GM12878 (cell line): ENCODE data around the gene SEMA3B. TPM values are rescaled to one million over a fixed set of nuclear protein-coding genes. Genes with fewer than 3 reads are reported as not detected.

Source experiments
- BCL11A ChIP-seq: IDR thresholded peaks from 2 replicates; pipeline ENCODE4 v1.6.1; 2011; ENCODE audit warnings: low read depth, low read length
- IKZF2 ChIP-seq, 2 experiments: fragments of 450-650 bp; IDR thresholded peaks; 2 replicates each; pipeline ENCODE4 v1.6.1; 2017; ENCODE audit warnings: mild to moderate bottlenecking in 2 of 2, moderate library complexity in 2 of 2
- KAT2A ChIP-seq: conservative IDR thresholded peaks from 2 replicates; pipeline ENCODE4 v1.6.1; 2011; ENCODE audit warnings: low read depth, low read length; ENCODE audit not compliant: control insufficient read depth
- LARP7 ChIP-seq: fragments of 450-650 bp; IDR thresholded peaks from 2 replicates; pipeline ENCODE4 v1.6.1; 2017; ENCODE audit warnings: mild to moderate bottlenecking
- MXI1 ChIP-seq: fragments of 150-350 bp; IDR thresholded peaks from 2 replicates; pipeline ENCODE4 v1.6.1; 2011; ENCODE audit warnings: low read depth, mild to moderate bottlenecking, inconsistent platforms, low read length, improper control_type of control experiment
- NFIC ChIP-seq: IDR thresholded peaks from 2 replicates; pipeline ENCODE4 v1.6.1; 2012; ENCODE audit warnings: low read depth, mild to moderate bottlenecking, inconsistent platforms, low read length, moderate library complexity
- PAX5 ChIP-seq: IDR thresholded peaks from 2 replicates; pipeline ENCODE4 v1.6.1; 2011; ENCODE audit warnings: low read depth, low read length, borderline replicate concordance
- SIX5 ChIP-seq: IDR thresholded peaks from 2 replicates; pipeline ENCODE4 v1.6.1; 2011; ENCODE audit warnings: mild to moderate bottlenecking, low read depth, low read length, moderate library complexity; ENCODE audit not compliant: severe bottlenecking
- WRNIP1 ChIP-seq: IDR thresholded peaks from 2 replicates; pipeline ENCODE4 v1.6.1; 2011; ENCODE audit warnings: low read depth, low read length, improper control_type of control experiment, borderline replicate concordance
- ZBED1 ChIP-seq: IDR thresholded peaks from 2 replicates; pipeline ENCODE4 v1.6.1; 2016; ENCODE audit warnings: borderline replicate concordance
- ZNF384 ChIP-seq: IDR thresholded peaks from 2 replicates; pipeline ENCODE4 v1.6.1; 2012; ENCODE audit warnings: low read depth, mild to moderate bottlenecking, low read length, improper control_type of control experiment, borderline replicate concordance
- ZZZ3 ChIP-seq: IDR thresholded peaks from 2 replicates; pipeline ENCODE4 v1.6.1; 2011; ENCODE audit warnings: low read depth; ENCODE audit not compliant: control insufficient read depth, insufficient read length
- polyA plus RNA-seq, 11 experiments: library from polyadenylated mRNA; depleted of rRNA in 4 of 11; unstranded in 6 of 11; stranded (reverse) in 5 of 11; fragments of >200 nt; fragmentation: Nextera tagmentation in 4 of 11; fragmentation: Illumina TruSeq in 1 of 11; extraction: Ambion mirVana in 4 of 11; extraction: Trizol in 1 of 11; gene quantifications; 1 replicate in 1 of 11; 2 replicates in 10 of 11; pipeline versions ENCODE4 v1.2.1 to v1.2.3, GENCODE V29; 2011 to 2016; ENCODE audit warnings: inconsistent platforms in 2 of 11, missing spikeins in 2 of 11, low read depth in 1 of 11
- total RNA-seq, 4 experiments: library from RNA; depleted of rRNA in 3 of 4; stranded (reverse); fragments of >200 nt in 3 of 4; fragmentation: Illumina TruSeq in 1 of 4; extraction: Trizol in 1 of 4; gene quantifications; 2 replicates each; pipeline versions ENCODE4 v1.2.1 to v1.2.3, GENCODE V29; 2013 to 2021
- TF ChIP-seq, protein P1 (sequence below): fragments of 450-650 bp; IDR thresholded peaks from 2 replicates; pipeline ENCODE4 v1.6.1; 2014; ENCODE audit warnings: mild to moderate bottlenecking
- TF ChIP-seq, protein P2 (sequence below): IDR thresholded peaks from 2 replicates; pipeline ENCODE4 v1.6.1; 2012; ENCODE audit warnings: mild to moderate bottlenecking, low read depth, low read length
- TF ChIP-seq, protein P3 (sequence below): IDR thresholded peaks from 2 replicates; pipeline ENCODE4 v1.6.1; 2011; ENCODE audit warnings: low read depth, low read length, improper control_type of control experiment, borderline replicate concordance
- TF ChIP-seq, protein P4 (sequence below): fragments of 450-650 bp; formaldehyde crosslinking; IDR thresholded peaks from 2 replicates; pipeline ENCODE4 v1.5.0; 2022; ENCODE audit warnings: mild to moderate bottlenecking, missing genetic modification characterization

The SEMA3B gene
- total and polyA plus RNA-seq, 10 of the 15 experiments (the other 5 are each of a cell fraction or from before 2014, with no cell fraction given), result 0.06 to 0.59 (median 0.14) TPM; not detected in 2

DNA sequence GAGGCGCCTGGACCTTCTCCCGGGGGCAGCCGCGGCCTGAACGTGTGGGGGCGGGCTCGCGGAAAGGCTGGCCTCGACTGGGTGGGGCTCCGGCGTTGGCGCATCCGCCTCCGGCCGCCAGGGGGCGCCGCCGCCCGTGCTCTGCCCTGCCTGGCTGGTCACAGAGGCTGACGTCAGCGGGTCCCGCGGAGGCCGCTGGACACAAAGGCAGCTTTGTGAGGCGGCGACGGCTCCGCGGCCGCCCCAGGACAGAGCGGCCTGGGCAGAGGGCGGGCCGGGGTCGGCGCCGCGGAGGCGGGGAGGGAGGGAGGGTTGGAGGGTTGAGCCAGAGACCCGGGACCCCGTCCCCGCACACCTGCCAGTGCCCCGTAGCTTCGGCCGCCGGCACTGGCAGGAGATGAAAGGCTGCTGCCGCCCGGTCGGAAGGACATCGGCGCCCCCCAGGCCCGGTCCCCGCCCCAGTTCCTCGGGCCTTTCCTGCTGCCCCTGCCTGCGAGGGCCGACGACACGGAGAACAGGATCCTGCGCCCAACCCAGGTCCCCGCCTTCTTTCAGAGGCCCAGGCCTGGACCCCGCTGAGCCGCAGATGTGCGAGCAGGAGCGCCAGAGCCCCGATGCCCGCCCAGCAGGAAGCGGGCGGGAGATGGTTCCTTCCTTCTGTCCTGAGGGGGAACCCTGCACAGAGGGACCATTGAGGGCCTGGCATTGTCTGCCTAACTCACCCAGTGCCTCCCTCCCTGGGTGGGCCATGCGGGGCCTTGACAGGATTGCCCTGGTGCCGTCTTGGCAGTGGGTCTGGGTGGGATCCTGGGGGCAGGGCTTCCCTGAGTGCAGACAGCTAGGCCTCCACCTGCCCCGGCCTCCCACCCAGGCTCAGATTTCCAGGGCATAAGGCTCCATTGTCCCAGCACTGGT lies 8.7 kb upstream of the SEMA3B start (continued):
- TF ChIP-seq, protein P1, sequence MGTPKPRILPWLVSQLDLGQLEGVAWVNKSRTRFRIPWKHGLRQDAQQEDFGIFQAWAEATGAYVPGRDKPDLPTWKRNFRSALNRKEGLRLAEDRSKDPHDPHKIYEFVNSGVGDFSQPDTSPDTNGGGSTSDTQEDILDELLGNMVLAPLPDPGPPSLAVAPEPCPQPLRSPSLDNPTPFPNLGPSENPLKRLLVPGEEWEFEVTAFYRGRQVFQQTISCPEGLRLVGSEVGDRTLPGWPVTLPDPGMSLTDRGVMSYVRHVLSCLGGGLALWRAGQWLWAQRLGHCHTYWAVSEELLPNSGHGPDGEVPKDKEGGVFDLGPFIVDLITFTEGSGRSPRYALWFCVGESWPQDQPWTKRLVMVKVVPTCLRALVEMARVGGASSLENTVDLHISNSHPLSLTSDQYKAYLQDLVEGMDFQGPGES, result no peak
- TF ChIP-seq, protein P2, sequence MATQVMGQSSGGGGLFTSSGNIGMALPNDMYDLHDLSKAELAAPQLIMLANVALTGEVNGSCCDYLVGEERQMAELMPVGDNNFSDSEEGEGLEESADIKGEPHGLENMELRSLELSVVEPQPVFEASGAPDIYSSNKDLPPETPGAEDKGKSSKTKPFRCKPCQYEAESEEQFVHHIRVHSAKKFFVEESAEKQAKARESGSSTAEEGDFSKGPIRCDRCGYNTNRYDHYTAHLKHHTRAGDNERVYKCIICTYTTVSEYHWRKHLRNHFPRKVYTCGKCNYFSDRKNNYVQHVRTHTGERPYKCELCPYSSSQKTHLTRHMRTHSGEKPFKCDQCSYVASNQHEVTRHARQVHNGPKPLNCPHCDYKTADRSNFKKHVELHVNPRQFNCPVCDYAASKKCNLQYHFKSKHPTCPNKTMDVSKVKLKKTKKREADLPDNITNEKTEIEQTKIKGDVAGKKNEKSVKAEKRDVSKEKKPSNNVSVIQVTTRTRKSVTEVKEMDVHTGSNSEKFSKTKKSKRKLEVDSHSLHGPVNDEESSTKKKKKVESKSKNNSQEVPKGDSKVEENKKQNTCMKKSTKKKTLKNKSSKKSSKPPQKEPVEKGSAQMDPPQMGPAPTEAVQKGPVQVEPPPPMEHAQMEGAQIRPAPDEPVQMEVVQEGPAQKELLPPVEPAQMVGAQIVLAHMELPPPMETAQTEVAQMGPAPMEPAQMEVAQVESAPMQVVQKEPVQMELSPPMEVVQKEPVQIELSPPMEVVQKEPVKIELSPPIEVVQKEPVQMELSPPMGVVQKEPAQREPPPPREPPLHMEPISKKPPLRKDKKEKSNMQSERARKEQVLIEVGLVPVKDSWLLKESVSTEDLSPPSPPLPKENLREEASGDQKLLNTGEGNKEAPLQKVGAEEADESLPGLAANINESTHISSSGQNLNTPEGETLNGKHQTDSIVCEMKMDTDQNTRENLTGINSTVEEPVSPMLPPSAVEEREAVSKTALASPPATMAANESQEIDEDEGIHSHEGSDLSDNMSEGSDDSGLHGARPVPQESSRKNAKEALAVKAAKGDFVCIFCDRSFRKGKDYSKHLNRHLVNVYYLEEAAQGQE, result no peak
- TF ChIP-seq NFIC, result no peak
- TF ChIP-seq IKZF2 (IDR thresholded peaks at IDR 0.05), result no peak
- no peak for TF ChIP-seq WRNIP1
- TF ChIP-seq, protein P3, sequence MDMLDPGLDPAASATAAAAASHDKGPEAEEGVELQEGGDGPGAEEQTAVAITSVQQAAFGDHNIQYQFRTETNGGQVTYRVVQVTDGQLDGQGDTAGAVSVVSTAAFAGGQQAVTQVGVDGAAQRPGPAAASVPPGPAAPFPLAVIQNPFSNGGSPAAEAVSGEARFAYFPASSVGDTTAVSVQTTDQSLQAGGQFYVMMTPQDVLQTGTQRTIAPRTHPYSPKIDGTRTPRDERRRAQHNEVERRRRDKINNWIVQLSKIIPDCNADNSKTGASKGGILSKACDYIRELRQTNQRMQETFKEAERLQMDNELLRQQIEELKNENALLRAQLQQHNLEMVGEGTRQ, result no peak
- TF ChIP-seq MXI1, result peak; percentile 56; the same call in 1 of the 2 replicates
- peak; percentile 65; the same call in 1 of the 2 replicates for TF ChIP-seq LARP7
- no peak for TF ChIP-seq ZNF384
- TF ChIP-seq KAT2A, result no peak
- no peak for TF ChIP-seq SIX5
- TF ChIP-seq ZBED1, result peak; percentile 78; the same call in 1 of the 2 replicates
- TF ChIP-seq, protein P4, sequence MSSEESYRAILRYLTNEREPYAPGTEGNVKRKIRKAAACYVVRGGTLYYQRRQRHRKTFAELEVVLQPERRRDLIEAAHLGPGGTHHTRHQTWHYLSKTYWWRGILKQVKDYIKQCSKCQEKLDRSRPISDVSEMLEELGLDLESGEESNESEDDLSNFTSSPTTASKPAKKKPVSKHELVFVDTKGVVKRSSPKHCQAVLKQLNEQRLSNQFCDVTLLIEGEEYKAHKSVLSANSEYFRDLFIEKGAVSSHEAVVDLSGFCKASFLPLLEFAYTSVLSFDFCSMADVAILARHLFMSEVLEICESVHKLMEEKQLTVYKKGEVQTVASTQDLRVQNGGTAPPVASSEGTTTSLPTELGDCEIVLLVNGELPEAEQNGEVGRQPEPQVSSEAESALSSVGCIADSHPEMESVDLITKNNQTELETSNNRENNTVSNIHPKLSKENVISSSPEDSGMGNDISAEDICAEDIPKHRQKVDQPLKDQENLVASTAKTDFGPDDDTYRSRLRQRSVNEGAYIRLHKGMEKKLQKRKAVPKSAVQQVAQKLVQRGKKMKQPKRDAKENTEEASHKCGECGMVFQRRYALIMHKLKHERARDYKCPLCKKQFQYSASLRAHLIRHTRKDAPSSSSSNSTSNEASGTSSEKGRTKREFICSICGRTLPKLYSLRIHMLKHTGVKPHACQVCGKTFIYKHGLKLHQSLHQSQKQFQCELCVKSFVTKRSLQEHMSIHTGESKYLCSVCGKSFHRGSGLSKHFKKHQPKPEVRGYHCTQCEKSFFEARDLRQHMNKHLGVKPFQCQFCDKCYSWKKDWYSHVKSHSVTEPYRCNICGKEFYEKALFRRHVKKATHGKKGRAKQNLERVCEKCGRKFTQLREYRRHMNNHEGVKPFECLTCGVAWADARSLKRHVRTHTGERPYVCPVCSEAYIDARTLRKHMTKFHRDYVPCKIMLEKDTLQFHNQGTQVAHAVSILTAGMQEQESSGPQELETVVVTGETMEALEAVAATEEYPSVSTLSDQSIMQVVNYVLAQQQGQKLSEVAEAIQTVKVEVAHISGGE (CRISPR knock-in tag), result no peak
- peak; percentile 95 for TF ChIP-seq PAX5
- TF ChIP-seq ZZZ3, result no peak
- no peak for TF ChIP-seq BCL11A
